HUES64 (cell line): Measurements from ENCODE around the gene ZCCHC24.

Experiments
- H3K27ac ChIP-seq: 2 replicates; pipeline ENCODE4 v1.7.0; 2013; ENCODE audit warnings: low read depth, low read length, inconsistent platforms
- H3K27me3 ChIP-seq: 2 replicates; pipeline ENCODE4 v1.6.1; 2013; ENCODE audit warnings: mild to moderate bottlenecking, low read length; ENCODE audit not compliant: insufficient read depth
- H3K36me3 ChIP-seq: 2 replicates; pipeline ENCODE4 v1.6.1; 2013; ENCODE audit warnings: mild to moderate bottlenecking, low read length; ENCODE audit not compliant: insufficient read depth
- H3K4me1 ChIP-seq: 2 replicates; pipeline ENCODE4 v1.6.1; 2013; ENCODE audit warnings: mild to moderate bottlenecking, low read length, moderate library complexity; ENCODE audit not compliant: insufficient read depth
- H3K4me3 ChIP-seq: 2 replicates; pipeline ENCODE4 v1.5.1; 2013; ENCODE audit warnings: mild to moderate bottlenecking, low read length, moderate library complexity
- H3K9ac ChIP-seq: 2 replicates; pipeline ENCODE4 v1.6.1; 2013; ENCODE audit warnings: mild to moderate bottlenecking, low read depth, low read length
- H3K9me3 ChIP-seq: 2 replicates; pipeline ENCODE4 v1.6.1; 2013; ENCODE audit warnings: low read depth, low read length; ENCODE audit not compliant: insufficient read depth
- WGBS: fragments of 150-250, 120-280 bp; methylation state at CpG from one replicate; pipeline ENCODE4 v1.1.7; 2013; ENCODE audit warnings: missing lambda C conversion rate; 5-methylcytosine and 5-hydroxymethylcytosine counted together

The ZCCHC24 gene

GRCh38 chr10:79436066-79436849 lies 9.2 kb downstream of the ZCCHC24 start:
- H3K9ac ChIP-seq = no peak overlapping the region
- H3K36me3 ChIP-seq = no peaks in the 10 kb centered on the region
- no peaks in the 10 kb centered on the region for H3K27me3 ChIP-seq
- WGBS = 94% methylated on average over 17 of the region's 17 CpGs
- no peaks in the 10 kb centered on the region for H3K9me3 ChIP-seq
- no peak overlapping the region for H3K4me3 ChIP-seq
- H3K4me1 ChIP-seq = peaks cover 14% of the 10 kb centered on the region
- no peak overlapping the region for H3K27ac ChIP-seq

GRCh38 chr10:79435271-79436065 lies 10.0 kb downstream of the ZCCHC24 start:
- H3K4me1 ChIP-seq = peaks cover 14% of the 10 kb centered on the region
- 66% methylated on average over 15 of the region's 15 CpGs for whole genome bisulfite sequencing
- 0 out of 2 replicates have a peak overlapping the region, but pooled peaks have one; percentile 33 for H3K9ac ChIP-seq
- H3K27ac ChIP-seq = peak overlapping the region; percentile 40; the same call in 1 of the 2 replicates
- H3K27me3 ChIP-seq = no peaks in the 10 kb centered on the region
- no peaks in the 10 kb centered on the region for H3K9me3 ChIP-seq
- no peaks in the 10 kb centered on the region for H3K36me3 ChIP-seq
- H3K4me3 ChIP-seq = no peak overlapping the region

- WGBS = 83% methylated on average over 7 of the region's 7 CpGs
- no peaks in the 10 kb centered on the region for H3K9me3 ChIP-seq
- no peak overlapping the region for H3K4me3 ChIP-seq
- H3K4me1 ChIP-seq = peaks cover 14% of the 10 kb centered on the region
- no peak overlapping the region for H3K9ac ChIP-seq
- H3K36me3 ChIP-seq = no peaks in the 10 kb centered on the region
- H3K27me3 ChIP-seq = no peaks in the 10 kb centered on the region
- no peak overlapping the region for H3K27ac ChIP-seq
Observed at GRCh38 chr10:79434821-79435251, 10.6 kb downstream of the ZCCHC24 start.

GRCh38 chr10:79434223-79434687 lies 11.2 kb downstream of the ZCCHC24 start:
- H3K9ac ChIP-seq = no peak overlapping the region
- peaks cover 14% of the 10 kb centered on the region for H3K4me1 ChIP-seq
- H3K27ac ChIP-seq = no peak overlapping the region
- no peaks in the 10 kb centered on the region for H3K36me3 ChIP-seq
- WGBS = 93% methylated on average over 5 of the region's 5 CpGs
- H3K27me3 ChIP-seq = no peaks in the 10 kb centered on the region
- H3K4me3 ChIP-seq = no peak overlapping the region
- no peaks in the 10 kb centered on the region for H3K9me3 ChIP-seq

GRCh38 chr10:79433324-79434222 lies 11.9 kb downstream of the ZCCHC24 start:
- no peaks in the 10 kb centered on the region for H3K9me3 ChIP-seq
- H3K9ac ChIP-seq = no peak overlapping the region
- no peaks in the 10 kb centered on the region for H3K36me3 ChIP-seq
- H3K4me1 ChIP-seq = peaks cover 14% of the 10 kb centered on the region
- H3K27ac ChIP-seq = no peak overlapping the region
- WGBS = 91% methylated on average over 13 of the region's 13 CpGs
- H3K27me3 ChIP-seq = no peaks in the 10 kb centered on the region
- no peak overlapping the region for H3K4me3 ChIP-seq

GRCh38 chr10:79431891-79432831 lies 13.3 kb downstream of the ZCCHC24 start:
- Histone ChIP-seq H3K9ac (no peak overlapping the region), H3K27ac (no peak overlapping the region), H3K36me3 (no peaks in the 10 kb centered on the region), H3K27me3 (no peaks in the 10 kb centered on the region), H3K4me1 (peaks cover 14% of the 10 kb centered on the region), H3K9me3 (no peaks in the 10 kb centered on the region), H3K4me3 (no peak overlapping the region)
- WGBS = 95% methylated on average over 17 of the region's 17 CpGs

GRCh38 chr10:79431428-79431827 lies 14.0 kb downstream of the ZCCHC24 start:
- H3K27me3 ChIP-seq = no peaks in the 10 kb centered on the region
- no peaks in the 10 kb centered on the region for H3K9me3 ChIP-seq
- no peak overlapping the region for H3K4me3 ChIP-seq
- no peak overlapping the region for H3K9ac ChIP-seq
- 82% methylated on average over 4 of the region's 5 CpGs for WGBS
- H3K4me1 ChIP-seq = peaks cover 14% of the 10 kb centered on the region
- no peaks in the 10 kb centered on the region for H3K36me3 ChIP-seq
- H3K27ac ChIP-seq = no peak overlapping the region

GRCh38 chr10:79430936-79431335 lies 14.5 kb downstream of the ZCCHC24 start:
- Histone ChIP-seq H3K4me1 (peaks cover 14% of the 10 kb centered on the region), H3K9ac (no peak overlapping the region), H3K27me3 (no peaks in the 10 kb centered on the region), H3K36me3 (no peaks in the 10 kb centered on the region), H3K9me3 (no peaks in the 10 kb centered on the region), H3K27ac (no peak overlapping the region), H3K4me3 (no peak overlapping the region)
- WGBS = 90% methylated on average over 2 of the region's 2 CpGs

- H3K4me1 ChIP-seq = peaks cover 10% of the 10 kb centered on the region
- no peak overlapping the region for H3K27ac ChIP-seq
- no peaks in the 10 kb centered on the region for H3K27me3 ChIP-seq
- H3K36me3 ChIP-seq = no peaks in the 10 kb centered on the region
- no peak overlapping the region for H3K4me3 ChIP-seq
- no peak overlapping the region for H3K9ac ChIP-seq
- WGBS = 89% methylated on average over 6 of the region's 6 CpGs
- no peaks in the 10 kb centered on the region for H3K9me3 ChIP-seq
Observed at GRCh38 chr10:79430325-79430905, 15.0 kb downstream of the ZCCHC24 start.

- Histone ChIP-seq H3K4me1 (peaks cover 4% of the 10 kb centered on the region; the same call in 1 of the 2 replicates), H3K9me3 (no peaks in the 10 kb centered on the region), H3K4me3 (no peak overlapping the region), H3K9ac (no peak overlapping the region), H3K36me3 (no peaks in the 10 kb centered on the region), H3K27ac (no peak overlapping the region), H3K27me3 (no peaks in the 10 kb centered on the region)
- 89% methylated on average over 4 of the region's 4 CpGs for WGBS
Observed at GRCh38 chr10:79429751-79430150, 15.7 kb downstream of the ZCCHC24 start.
